ENCODE results near the gene DLGAP4.

DLGAP4 gene

DNA sequence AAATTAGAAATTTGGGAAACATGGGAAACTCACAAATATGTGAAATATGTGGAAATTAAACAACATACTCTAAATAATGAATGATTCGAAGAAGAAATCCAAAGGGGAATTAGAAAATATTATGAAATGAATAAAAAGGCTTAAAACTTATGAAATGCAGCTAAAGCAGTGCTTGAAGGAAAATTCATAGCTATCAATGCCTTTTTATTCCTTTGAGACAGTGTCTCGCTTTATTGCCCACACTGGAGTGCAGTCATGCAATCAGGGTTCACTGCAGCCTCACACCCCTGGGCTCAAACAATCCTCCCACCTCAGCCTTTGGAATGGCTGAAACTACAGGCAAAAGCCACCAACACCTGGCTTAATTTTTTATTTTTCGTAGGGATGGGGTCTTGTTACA, 259.4 kb downstream of the DLGAP4 start:
- DNase-seq (ENCODE audit: low read depth) = no peak

DNA sequence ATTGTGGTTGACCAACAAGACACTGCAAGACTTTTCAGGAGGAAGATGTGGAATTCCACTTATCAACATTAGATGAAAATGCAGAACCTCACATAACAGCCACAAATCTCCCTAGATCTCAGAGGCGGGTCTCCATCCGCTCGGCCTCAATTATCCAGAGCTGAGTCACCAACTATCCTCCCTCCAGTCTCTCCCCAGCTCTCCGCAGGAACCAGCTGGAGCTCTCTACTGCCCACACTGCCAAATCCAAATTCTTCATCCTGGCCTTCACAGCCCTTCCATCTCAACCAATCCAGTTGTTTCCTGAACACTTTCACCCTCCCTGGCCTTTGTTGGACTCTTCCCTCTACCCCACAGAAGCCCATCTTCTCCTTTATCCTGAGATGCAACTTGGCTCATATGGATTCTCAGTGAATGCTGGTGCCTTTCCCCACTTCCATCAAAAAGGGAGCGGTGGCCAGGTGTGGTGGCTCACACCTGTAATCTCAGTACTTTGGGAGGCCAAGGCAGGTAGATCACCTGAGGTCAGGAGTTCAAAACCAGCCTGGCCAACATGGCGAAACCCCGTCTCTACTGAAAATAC, 263.8 kb downstream of the DLGAP4 start:
- no peak for DNase-seq (ENCODE audit: low read depth)

DNA sequence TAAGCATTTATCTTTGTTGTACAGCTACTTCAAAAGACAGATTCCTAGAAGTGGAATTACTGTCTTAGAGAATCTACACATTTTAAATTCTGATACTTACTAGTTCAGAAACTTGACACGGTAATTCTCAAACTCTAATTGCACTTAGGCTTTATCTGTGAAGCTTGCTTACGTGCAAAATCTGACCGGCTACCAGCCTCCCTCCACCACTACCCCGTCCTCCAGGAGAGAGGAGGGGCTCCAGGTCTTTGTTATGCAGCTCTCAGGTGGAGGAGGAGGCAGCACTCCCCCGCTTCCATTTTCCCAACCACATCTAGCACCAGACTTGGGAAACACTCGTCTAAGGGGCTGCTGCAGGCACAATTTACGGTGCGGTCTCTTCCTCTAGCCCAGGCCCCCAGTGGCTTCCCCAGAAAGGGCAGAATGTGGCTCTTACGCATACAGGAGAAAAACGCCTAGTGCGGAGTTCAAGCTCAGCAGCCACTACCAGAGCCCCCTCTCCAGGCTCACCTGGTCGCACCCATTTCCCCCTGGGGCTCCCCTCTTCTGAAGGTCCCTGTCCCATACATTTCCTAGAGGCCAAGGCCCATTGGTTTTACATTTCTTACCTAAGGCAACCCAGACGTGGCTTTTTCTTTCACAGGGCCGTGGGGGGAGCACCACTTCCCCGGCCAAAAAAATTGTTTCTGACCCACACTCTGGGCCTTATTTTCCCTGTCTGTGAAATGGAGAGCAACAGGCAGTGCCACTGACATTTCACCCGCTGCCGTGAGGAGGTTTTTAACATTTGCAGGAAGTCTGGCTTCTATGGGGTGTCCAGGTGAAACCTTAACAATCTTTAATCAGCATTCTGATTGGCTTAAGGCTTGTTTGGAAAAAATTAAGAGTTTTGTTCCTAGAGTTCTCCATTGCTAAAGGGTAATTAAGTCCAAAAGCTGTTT, 265.7 kb downstream of the DLGAP4 start:
- no peak for DNase-seq (ENCODE audit: low read depth)

DNA sequence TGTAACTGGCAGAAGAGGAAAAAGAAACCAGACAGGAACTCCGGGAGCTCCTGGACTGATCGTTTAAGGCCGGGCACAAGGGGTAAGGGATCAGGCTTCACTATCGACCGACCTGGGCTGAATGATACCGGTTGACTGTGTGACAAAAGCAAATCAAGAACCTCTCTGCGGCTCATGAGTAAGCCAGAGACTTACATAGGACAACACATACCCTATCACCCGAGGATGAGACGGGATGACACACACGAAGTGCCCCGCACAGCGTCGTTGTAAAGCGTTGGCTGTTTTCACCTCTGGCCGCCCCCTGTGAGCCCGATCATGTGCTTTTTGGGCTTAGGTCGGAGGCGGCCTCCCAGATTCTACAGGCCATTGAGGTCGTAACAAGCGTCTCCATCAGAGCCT, 266.6 kb downstream of the DLGAP4 start:
- DNase-seq (ENCODE audit: low read depth) = peak; percentile 55

DNA sequence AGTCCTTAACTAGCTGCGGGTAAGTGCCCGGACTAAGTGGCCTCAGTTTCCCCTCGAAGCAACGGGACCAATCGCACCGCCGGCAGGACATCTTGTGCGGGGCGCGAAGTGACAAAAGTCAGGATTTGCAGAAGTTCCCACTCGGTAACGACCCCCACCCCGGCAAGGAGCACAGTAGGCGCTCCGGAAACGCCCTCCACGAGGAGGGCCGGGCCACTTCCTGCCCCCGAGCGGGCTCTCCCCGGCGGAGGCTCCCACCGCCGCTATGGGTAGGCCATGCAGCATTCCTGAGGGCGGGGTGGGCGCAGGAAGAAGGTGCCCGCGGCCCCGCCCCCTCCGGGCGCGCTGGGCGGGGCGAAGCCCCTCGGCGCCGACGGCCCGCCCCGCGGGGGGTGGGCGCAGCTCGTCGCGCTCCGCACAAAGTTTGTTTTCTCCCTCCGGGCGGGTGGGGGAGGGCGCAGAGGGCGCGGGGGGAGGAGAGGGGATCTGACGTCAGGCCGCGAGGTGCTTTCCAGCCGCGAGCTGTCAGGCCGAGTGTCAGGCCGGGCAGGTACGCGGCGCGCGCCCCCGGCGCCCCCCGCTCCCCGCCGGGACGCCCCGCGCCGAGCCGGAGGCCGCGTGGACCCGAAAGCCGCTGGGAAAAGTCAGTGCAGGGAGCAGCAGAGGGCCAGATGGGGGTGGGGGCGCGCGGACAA, 267.1 kb downstream of the DLGAP4 start, which contains the start of gene TGIF2:
TGIF2 (plus strand) TSS at position 495 of the 695 bp plus-strand sequence. CDS start 5,178 bp downstream, outside the sequence.
- peak; percentile 90 for DNase-seq (ENCODE audit: low read depth)

DNA sequence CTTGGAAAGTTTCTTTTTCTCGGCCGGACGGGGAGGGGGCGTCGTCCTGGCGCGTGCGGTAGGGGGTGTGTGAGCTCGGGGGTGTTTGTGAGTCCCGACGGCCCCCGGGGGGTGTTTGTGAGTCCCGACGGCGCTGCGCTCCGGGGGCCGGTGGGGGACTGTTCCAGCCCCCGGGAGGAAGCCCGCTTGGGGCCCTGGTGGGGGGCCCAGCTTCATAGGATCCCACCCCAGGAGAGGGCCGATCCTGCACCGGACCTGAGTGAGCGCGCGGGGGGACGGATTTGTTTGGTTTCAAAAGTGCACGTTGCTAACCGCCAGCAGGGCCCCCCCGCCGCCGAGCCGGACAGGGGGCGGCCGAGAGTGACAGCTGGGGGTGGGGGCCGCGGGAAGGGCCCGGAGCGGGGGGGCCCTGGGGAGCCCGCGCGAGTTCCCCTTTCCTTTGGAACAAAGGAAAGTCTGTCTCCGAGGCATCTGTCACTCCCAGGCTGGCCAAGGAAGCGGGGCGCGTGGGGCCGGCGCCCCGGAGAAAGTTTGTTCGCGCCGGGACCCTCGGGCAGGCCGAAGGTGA, 267.7 kb downstream of the DLGAP4 start:
- peak; percentile 26 for DNase-seq (ENCODE audit: low read depth)

DNA sequence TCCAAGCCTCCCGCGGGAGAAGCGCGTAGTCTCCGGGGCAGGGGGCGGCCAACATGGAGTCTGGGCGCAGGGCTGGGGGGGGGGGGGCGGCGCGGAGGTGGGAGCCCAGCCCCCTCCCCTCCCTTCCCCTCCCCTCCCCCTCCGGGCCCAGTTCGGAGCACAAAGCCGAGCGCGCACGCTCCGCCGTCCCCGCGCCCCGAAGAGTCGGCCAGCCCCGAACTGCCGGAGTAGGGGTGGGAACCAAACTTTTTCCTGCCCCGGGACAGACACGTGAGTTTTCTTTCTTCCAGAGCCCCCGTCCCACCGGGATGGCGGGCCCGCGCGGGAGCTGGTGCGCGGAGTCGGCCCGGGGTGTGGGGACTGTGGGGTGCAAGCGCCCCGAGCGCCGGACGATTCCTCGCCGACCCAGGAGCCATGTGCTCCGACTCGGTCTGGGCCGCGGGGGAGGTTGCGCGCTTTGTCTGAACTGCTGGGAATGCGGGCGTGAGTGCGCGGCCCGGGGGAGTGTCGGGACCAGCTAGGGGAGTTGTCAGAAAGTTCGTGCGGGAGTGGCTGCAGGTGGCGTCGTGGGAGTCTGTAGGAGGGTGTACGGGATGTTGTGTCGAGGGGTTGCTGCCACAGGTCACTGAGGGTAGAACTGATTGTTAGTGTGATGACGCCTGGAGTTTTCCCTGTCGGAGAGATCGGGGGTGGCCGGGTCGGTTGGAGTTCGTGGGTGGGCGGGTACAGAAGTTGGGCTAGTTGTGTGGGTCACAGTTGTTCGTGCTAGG, 268.4 kb downstream of the DLGAP4 start:
- DNase-seq (ENCODE audit: low read depth) = peak; percentile 47

DNA sequence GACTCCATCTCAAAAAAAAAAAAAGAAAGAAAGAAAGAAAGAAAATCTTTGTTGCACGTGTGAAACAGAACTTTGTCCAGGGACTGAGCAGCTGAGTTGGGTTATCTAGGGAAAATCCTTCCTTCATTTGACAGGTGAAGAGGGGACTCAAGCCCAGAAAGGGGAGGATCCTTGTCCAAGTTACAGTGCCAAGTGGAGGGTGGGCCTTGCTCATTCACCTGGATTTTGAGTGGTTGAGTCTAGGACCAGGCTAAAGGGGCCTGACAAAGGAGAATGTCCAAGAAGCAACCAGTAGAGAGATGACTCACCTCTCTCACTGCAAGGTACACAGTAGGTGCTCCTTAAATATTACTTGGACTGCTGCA, 269.9 kb downstream of the DLGAP4 start:
- no peak for DNase-seq (ENCODE audit: low read depth)

Measured in T follicular helper cell (primary cell).